Esophagus squamous epithelium (tissue), 4 donors: ENCODE results near the gene TBRG4.

Experiments used
- CTCF ChIP-seq, 6 experiments: fragments of 450-650 bp in 4 of 6; fragments of 200-600 bp in 2 of 6; sonication (generic) in 2 of 6; IDR thresholded peaks; one replicate each; pipeline ENCODE4 v1.5.1; 2016 to 2019; ENCODE audit warnings: antibody characterized with exemption in 6 of 6, mild to moderate bottlenecking in 4 of 6, moderate library complexity in 4 of 6
- POLR2A ChIP-seq, 4 donors: fragments of 450-650 bp; IDR thresholded peaks; one replicate each; pipeline ENCODE4 v1.6.1; 2017; ENCODE audit warnings: antibody characterized with exemption in 4 of 4, mild to moderate bottlenecking in 4 of 4, moderate library complexity in 3 of 4

GRCh38 chr7:45112648-45113047 lies 1.2 kb upstream of the TBRG4 start:
- TF ChIP-seq CTCF (IDR thresholded peaks at IDR 0.05): no peak
- TF ChIP-seq POLR2A (IDR thresholded peaks at IDR 0.05): no peak
